HepG2 (cell line): ENCODE results near the gene PMVK. TPM values are rescaled to one million over a fixed set of nuclear protein-coding genes. Genes with fewer than 3 reads are reported as not detected.

ENCODE experiments used
- ARNT ChIP-seq: fragments of 450-650 bp; IDR thresholded peaks from 2 replicates; pipeline ENCODE4 v1.6.1; 2017
- CSRNP1 ChIP-seq: sonication (generic); formaldehyde crosslinking; IDR thresholded peaks from 2 replicates; pipeline ENCODE4 v1.8.1; 2023; ENCODE audit warnings: mild to moderate bottlenecking, missing genetic modification reagents
- ETV5 ChIP-seq: IDR thresholded peaks from 2 replicates; pipeline ENCODE4 v1.6.1; 2018; ENCODE audit warnings: missing biosample characterization, missing genetic modification reagents, inconsistent platforms, borderline replicate concordance
- FOXO1 ChIP-seq: sonication (generic); formaldehyde crosslinking; IDR thresholded peaks from 2 replicates; pipeline ENCODE4 v1.4.0; 2020; ENCODE audit warnings: missing genetic modification reagents
- MBNL3 ChIP-seq: fragments of 250-450 bp; sonication (Bioruptor Pico); conservative IDR thresholded peaks from 2 replicates; pipeline ENCODE4 v1.8.0; 2022; ENCODE audit warnings: mild to moderate bottlenecking, inconsistent platforms
- MLXIP ChIP-seq: sonication (generic); formaldehyde crosslinking; IDR thresholded peaks from 2 replicates; pipeline ENCODE4 v1.9.0; 2021; ENCODE audit warnings: missing genetic modification reagents, borderline replicate concordance
- MXI1 ChIP-seq: IDR thresholded peaks from 3 replicates; pipeline ENCODE4 v1.6.1; 2012; ENCODE audit warnings: low read depth, low read length, inconsistent platforms, borderline replicate concordance
- PHF8 ChIP-seq: sonication (generic); formaldehyde crosslinking; IDR thresholded peaks from 2 replicates; pipeline ENCODE4 v1.5.0; 2020; ENCODE audit warnings: missing genetic modification reagents
- RARG ChIP-seq: sonication (generic); formaldehyde crosslinking; IDR thresholded peaks from 2 replicates; pipeline ENCODE4 v1.4.0; 2020; ENCODE audit warnings: low read depth, mild to moderate bottlenecking, missing genetic modification reagents
- SNRNP70 ChIP-seq: fragments of 200-400 bp; formaldehyde crosslinking; IDR thresholded peaks from 2 replicates; pipeline ENCODE4 v1.6.1; 2017; ENCODE audit warnings: mild to moderate bottlenecking, low read depth, low read length, moderate library complexity
- SP5 ChIP-seq: IDR thresholded peaks from 2 replicates; pipeline ENCODE4 v1.6.1; 2016; ENCODE audit warnings: low read depth, borderline replicate concordance
- SRF ChIP-seq: IDR thresholded peaks from 2 replicates; pipeline ENCODE4 v1.6.1; 2011; ENCODE audit warnings: mild to moderate bottlenecking, low read depth, low read length, moderate library complexity
- TRIM22 ChIP-seq: fragments of 450-650 bp; IDR thresholded peaks from 2 replicates; pipeline ENCODE4 v1.6.1; 2017
- ZFP36L1 ChIP-seq: sonication (generic); formaldehyde crosslinking; IDR thresholded peaks from 2 replicates; pipeline ENCODE4 v1.8.0; 2022; ENCODE audit warnings: mild to moderate bottlenecking, missing genetic modification reagents, moderate library complexity
- ZFP91 ChIP-seq: sonication (generic); formaldehyde crosslinking; IDR thresholded peaks from 2 replicates; pipeline ENCODE4 v1.9.0; 2022; ENCODE audit warnings: missing genetic modification reagents, mild to moderate bottlenecking, borderline replicate concordance
- ZNF205 ChIP-seq: IDR thresholded peaks from 2 replicates; pipeline ENCODE4 v1.6.1; 2018; ENCODE audit warnings: missing biosample characterization, missing genetic modification reagents
- ZNF256 ChIP-seq: sonication (generic); formaldehyde crosslinking; conservative IDR thresholded peaks from 2 replicates; pipeline ENCODE4 v1.4.0; 2020; ENCODE audit warnings: missing genetic modification reagents
- ZNF430 ChIP-seq: sonication (generic); formaldehyde crosslinking; IDR thresholded peaks from 2 replicates; pipeline ENCODE4 v1.9.0; 2021; ENCODE audit warnings: mild to moderate bottlenecking, missing genetic modification reagents
- ZNF44 ChIP-seq: sonication (generic); formaldehyde crosslinking; IDR thresholded peaks from 2 replicates; pipeline ENCODE4 v1.5.1; 2020; ENCODE audit warnings: mild to moderate bottlenecking, missing genetic modification reagents
- ZNF619 ChIP-seq: sonication (generic); formaldehyde crosslinking; IDR thresholded peaks from 2 replicates; pipeline ENCODE4 v1.4.0; 2020; ENCODE audit warnings: mild to moderate bottlenecking, missing genetic modification reagents
- ZNF644 ChIP-seq: IDR thresholded peaks from 2 replicates; pipeline ENCODE4 v1.6.1; 2016; ENCODE audit warnings: low read depth
- polyA plus RNA-seq, 8 experiments: library from polyadenylated mRNA; depleted of rRNA in 3 of 8; stranded (reverse) in 7 of 8; unstranded in 1 of 8; fragments of >200 nt; fragmentation: Illumina TruSeq in 4 of 8; extraction: Trizol in 4 of 8; gene quantifications; 2 replicates each; pipeline versions ENCODE4 v1.2.1 to v1.2.3, GENCODE V29; 2011 to 2016; ENCODE audit warnings: low read depth in 4 of 8, missing spikeins in 1 of 8, mixed read lengths in 1 of 8; ENCODE audit not compliant: insufficient read depth in 1 of 8
- total RNA-seq, 5 experiments: library from RNA; depleted of rRNA; stranded (reverse); fragments of >200 nt; fragmentation: Illumina TruSeq; extraction: Trizol; gene quantifications; 2 replicates each; pipeline ENCODE4 v1.2.3, GENCODE V29; 2016; ENCODE audit warnings: low read depth in 1 of 5
- TF ChIP-seq, protein P1 (sequence below): sonication (generic); formaldehyde crosslinking; IDR thresholded peaks from 2 replicates; pipeline ENCODE4 v1.4.0; 2020; ENCODE audit warnings: missing genetic modification reagents
- TF ChIP-seq, protein P2 (sequence below): sonication (generic); formaldehyde crosslinking; IDR thresholded peaks from 2 replicates; pipeline ENCODE4 v1.8.1; 2023; ENCODE audit warnings: missing genetic modification reagents, mild to moderate bottlenecking, borderline replicate concordance

The PMVK gene
- total and polyA plus RNA-seq, 2 of the 13 experiments (the other 11 are each of a cell fraction or from before 2014, with no cell fraction given) = 3.9 to 12.6 TPM

- peak; percentile 99 for TF ChIP-seq CSRNP1
- TF ChIP-seq SRF = no peak
- peak; percentile 99 for TF ChIP-seq ZFP36L1
- TF ChIP-seq MLXIP = peak; percentile 93; the same call in 1 of the 2 replicates
- TF ChIP-seq ZNF430 (CRISPR knock-in tag) = peak; percentile 99
- TF ChIP-seq FOXO1 (CRISPR knock-in tag) = peak; percentile 87
- peak; percentile 99 for TF ChIP-seq RARG (CRISPR knock-in tag)
- TF ChIP-seq ZFP91 = peak; percentile 95
- TF ChIP-seq PHF8 (CRISPR knock-in tag) = peak; percentile 60
- no peak for TF ChIP-seq SNRNP70
- peak; percentile 59 for TF ChIP-seq SP5 (CRISPR knock-in tag)
- peak; percentile 81; the same call in 2 of the 3 replicates for TF ChIP-seq MXI1
- peak; percentile 83; the same call in 1 of the 2 replicates for TF ChIP-seq ZNF619 (CRISPR knock-in tag)
- TF ChIP-seq, protein P1, sequence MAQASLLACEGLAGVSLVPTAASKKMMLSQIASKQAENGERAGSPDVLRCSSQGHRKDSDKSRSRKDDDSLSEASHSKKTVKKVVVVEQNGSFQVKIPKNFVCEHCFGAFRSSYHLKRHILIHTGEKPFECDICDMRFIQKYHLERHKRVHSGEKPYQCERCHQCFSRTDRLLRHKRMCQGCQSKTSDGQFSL = peak; percentile 96
- TF ChIP-seq, protein P2, sequence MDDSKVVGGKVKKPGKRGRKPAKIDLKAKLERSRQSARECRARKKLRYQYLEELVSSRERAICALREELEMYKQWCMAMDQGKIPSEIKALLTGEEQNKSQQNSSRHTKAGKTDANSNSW (CRISPR knock-in tag) = peak; percentile 92; the same call in 1 of the 2 replicates
- no peak for TF ChIP-seq TRIM22
- peak; percentile 88 for TF ChIP-seq ETV5 (CRISPR knock-in tag)
- no peak; the same call in 1 of the 2 replicates for TF ChIP-seq ZNF644
- no peak for TF ChIP-seq MBNL3 (CRISPR knock-in tag)
- peak; percentile 97 for TF ChIP-seq ZNF256 (CRISPR knock-in tag)
- TF ChIP-seq ZNF44 = peak; percentile 87
- TF ChIP-seq ARNT = no peak
- no peak; the same call in 1 of the 2 replicates for TF ChIP-seq ZNF205 (CRISPR knock-in tag)
Observed at GRCh38 chr1:154936555-154937084, at the start of gene PMVK (continued).
